G401.6 (cell line): ENCODE results near the gene NDUFA12.
A peak's percentile ranks its signal among the peaks of the same experiment; 100 is the strongest.
"Not testable (repeated sequence)": the region's sequence is repeated elsewhere in the genome, so short reads cannot be mapped to it uniquely, and the experiment has no call there.

Experiments used
- FAIRE-seq: peaks from 2 replicates; lab custom pipeline; 2012; peaks lifted over from hg19 to GRCh38; lab: Jason Lieb, UNC

NDUFA12 gene

DNA sequence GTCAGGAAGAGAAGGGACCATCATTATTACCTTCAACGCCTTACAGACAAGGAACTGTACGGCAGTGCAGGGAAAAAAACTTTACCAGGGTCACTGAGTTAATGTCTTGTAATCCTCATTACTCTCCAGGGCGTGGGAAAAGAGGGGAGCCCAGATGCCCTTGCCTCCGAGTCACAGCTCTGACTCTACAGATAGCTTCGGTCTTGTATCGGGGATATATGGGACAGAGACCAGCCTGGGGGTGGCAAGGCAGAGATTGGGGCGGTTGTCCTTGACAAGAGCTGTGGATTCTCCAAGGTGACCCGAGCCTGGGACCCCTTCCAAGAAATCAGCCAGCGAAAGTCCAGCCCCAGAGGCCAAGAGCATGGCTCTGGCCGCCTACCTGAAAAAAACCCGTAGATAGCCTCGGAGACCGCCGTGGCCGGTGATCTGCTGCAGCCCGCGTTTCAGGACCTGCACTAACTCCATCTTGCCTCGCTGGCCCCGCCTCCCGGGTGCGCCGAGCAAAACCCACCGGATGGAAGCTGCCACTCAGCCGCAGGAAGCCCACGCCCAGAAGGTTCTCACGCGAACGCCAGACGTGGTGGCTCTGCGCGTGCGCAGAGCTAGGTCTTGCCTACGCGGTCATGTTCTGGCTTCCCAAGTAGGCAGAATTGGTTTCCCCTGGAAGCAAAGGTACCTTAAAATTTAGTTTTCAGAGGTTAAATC, at the start of gene NDUFA12:
NDUFA12 (minus strand) TSS at position 485 of the 708 bp plus-strand sequence; CDS start at position 468, 17 bp downstream.
- peak; percentile 94 for FAIRE-seq

DNA sequence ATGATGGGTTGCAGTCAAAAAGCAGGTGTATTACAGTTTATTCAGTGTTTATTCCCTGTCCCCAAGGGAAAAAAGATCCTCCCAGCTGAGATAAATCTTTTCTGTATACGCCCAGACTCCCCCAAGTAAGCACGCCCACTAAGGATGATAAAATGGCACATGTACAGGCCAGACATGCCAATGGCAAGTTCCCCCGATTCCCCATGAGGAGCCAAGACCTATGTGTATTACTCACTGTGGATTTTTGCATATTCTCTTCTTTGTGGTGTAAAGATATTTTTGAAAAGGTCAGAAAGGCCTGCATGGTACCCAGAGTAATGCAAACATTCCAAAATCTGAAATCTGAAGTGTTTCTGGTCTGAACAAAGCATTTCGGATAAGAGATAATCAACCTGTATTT, 47.7 kb upstream of the NDUFA12 start:
- no peak for FAIRE-seq

DNA sequence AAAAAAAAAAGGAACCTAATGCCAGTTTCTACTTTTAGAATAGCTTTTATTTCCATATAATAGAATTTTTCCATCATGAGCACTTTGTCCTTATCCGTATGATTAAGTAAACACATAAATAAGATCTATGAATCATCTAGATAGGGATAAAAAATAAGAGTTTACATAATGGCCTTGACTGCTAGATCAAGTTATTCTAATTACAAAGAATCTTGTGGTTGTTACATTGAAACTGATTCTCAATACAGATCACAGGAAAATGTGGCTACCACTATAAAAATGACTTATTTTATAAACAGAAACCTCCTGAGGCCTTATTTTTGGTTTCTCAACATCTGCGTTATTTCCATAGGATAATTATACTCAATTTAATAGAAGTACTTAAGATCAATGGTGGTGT, 34.4 kb upstream of the NDUFA12 start:
- no peak for FAIRE-seq

DNA sequence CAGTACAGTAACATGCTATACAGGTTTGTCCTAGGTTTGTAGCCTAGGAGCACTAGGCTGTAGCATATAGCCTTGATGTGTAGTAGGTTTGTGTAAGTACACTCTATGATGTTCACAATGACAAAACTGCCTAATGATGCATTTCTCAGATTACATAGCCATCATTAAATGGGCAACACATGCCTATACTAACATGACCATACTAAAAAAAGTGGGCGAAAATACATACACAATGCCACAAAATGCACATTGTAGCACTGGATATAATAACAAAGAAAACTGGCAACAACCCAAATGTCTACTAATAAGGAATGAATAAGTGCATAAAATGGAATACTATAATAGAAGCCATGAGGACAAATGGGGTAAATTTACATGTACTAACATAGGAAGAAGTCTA, 31.3 kb upstream of the NDUFA12 start:
- FAIRE-seq, result no peak

DNA sequence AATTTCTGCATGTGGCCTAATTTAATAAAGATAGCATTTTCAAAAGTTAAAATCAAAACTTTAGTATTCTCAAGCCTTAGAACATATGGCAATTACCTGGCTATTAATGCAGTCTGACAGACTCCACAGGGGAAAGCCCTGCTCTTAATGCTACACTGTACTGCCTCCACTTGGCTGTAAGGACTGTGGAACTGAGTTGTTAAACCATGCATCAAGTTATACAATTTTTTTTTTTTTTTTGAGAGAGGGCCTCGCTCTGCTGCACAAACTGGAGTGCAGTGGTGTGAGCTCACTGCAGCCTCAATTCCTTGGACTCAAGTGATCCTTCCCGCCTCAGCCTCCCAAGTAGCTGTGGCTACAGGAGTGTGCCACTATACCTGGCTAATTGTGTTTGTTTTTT, 19.0 kb upstream of the NDUFA12 start:
- no peak for FAIRE-seq

DNA sequence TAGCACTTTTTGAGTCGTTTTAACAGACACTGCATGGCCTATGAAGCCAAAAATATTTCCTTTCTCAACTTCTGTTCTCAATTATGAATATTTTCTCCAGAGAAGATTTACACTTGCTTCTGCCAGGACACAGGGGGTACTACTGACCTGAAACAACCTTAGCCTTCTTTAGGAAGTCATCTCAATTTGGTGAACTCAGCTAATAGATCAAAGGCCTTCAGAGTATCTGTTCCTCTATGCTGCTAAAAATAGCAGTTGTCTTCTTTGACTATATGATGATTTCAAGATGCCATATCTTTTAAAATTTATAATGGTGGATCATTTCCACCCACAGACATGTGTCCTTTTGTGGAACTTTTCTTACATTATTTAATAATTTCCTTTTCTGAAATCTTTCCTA, 14.0 kb upstream of the NDUFA12 start:
- FAIRE-seq, result no peak

DNA sequence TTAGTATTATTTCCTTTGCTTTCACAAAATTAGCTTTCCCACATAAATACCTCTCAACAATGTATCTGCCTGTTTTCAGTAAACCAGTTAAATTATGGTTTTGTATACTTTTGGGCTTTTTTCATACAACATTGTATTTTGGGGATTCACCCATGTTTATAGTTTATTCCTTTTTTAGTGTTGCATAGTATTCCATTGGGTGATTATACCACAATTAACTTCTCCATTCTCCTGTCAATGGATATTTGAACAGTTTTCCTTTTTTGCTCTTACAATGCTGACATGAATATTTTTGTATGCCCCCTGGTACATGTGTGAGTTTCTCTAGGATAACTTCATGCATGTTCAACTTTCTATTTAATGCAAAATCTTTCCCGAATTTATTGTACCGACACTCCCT, 12.6 kb upstream of the NDUFA12 start:
- no peak for FAIRE-seq

DNA sequence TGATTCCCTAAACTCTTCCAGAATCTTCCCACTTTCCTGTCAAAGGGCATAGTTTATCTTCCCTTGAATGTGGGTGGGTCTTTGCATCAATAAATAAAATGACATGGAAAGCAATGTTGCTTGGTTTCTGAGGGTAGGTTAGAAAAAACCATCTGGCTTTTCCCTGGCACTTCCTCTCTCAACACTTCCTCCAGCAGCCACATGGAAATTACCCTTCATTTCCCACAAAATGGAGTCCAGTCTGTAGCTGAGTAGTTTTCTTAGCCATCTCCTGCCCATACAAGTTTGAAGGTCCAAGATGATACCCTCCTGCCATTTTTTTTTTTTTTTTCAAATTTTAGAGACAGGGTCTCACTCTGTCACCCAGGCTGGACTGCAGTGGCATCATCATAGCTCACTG, 11.1 kb upstream of the NDUFA12 start:
- FAIRE-seq, result no peak

DNA sequence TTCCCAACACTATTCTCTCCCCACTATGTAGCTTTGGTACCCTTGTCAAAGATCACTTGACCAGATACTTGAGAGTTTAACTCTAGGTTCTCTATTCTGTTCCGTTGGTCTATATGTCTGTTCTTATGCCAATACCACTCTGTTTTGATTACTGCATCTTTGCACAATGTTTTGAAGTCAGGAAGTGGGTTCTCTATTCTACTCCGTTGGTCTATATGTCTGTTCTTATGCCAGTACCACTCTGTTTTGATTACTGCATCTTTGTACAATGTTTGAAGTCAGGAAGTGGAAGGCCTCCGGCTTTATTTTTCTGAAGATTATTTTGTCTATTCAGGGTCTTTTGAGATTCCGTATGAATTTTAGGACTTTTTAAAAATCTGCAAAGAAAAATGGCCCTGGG, 2.7 kb upstream of the NDUFA12 start:
- no peak for FAIRE-seq

DNA sequence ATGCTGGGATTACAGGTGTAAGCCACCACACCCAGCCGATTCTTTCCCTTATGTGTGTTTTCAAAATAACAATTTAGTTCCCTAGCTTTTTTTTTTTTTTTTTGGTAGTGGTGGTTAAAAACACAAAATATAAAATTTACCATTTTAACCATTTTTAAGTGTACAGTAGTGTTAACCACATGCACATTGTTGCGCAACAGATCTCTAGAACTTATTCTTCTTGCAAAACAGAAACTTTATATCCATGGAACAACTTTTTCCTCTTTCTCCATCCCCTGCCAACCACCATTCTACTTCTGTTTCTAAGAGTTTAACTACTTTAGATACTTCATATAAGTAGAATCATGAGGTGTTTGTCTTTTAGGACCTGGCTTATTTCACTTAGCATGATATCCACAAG, 1.1 kb upstream of the NDUFA12 start:
- no peak for FAIRE-seq

DNA sequence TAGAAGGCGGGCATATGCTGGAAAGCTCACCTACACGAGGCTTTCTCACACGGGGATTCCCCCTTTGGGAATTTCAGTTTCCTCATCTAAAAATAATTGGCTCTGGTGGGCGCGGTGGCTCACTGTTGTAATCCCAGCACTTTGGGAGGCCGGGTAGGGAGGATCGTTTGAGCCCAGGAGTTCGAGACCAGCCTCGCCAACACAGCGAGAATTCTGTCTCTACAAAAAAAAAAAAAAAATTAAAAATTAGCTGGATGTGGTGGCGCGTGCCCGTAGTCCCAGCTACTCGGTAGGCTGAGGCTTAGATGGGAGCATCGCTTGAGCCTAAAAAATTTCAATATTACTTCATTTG, 400 bp upstream of the NDUFA12 start:
- no peak for FAIRE-seq

DNA sequence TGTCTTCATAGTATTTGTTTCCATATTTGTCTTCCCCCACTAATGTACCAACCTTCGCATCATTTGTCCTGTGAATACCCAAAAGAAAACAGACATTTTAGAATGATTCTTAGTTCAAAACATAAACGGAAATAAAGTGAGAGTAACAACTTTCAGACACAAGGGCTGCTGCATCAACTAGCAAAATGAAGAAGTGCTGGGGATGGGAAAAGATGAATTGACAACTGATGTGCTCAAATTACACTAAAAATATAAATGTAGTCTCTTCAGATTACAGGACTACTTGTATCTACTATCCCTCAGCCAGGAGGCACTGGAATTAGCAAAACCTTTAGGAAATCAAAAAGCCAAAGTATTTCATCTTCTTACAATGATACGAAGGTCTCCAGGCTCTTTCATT, 743 bp downstream of the NDUFA12 start:
- FAIRE-seq, result no peak

DNA sequence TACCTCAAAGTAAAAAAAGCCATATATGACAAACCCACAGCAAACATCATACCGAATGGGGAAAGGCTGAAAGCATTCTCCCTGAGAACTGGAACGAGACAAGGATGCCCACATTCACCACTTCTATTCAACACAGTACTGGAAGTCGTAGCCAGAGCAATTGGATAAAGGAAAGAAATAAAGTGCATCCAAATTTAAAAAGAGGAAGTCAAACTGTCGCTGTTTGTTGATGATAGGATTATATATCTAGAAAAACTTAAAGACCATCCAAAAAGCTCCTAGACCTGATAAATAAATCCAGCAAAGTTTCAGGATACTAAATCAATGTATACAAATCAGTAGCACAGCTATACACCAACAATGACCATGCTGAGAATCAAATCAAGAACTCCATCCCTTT, 5.2 kb downstream of the NDUFA12 start:
- no peak for FAIRE-seq

DNA sequence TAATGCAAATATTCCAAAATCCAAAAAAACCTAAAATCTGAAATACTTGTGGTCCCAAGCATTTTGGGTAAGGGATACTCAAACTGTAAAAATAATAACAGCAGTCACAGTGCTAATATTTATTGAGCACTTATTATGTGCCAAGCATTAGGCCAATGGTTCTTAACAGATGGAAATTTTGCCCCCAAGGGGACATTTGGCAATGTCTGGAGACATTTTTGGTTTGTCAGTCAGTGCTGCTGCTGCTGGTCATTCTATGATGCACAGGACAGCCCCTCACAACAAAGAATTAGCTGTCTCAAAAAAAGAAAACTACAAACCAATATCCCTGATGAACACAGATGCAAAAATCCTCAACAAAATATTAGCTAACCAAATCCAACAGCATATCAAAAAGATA, 5.8 kb downstream of the NDUFA12 start:
- no peak for FAIRE-seq

DNA sequence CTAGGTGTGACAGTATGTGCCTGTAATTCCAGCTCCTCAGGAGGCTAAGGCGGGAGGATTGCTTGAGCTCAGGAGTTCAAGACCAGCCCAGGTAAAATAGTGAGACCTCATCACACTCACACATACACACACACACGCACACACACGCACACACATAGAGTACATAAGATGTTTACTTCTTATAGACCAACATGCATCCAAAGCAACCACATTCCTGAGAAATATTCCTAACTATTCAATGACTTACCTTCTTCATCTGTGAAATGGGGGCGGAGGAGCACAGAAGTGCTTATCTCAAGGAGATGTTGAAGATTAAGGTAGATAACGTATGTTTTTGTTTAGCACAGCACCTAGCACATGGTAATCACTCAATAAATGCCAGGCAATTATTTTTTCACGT, 6.4 kb downstream of the NDUFA12 start:
- FAIRE-seq, result no peak

DNA sequence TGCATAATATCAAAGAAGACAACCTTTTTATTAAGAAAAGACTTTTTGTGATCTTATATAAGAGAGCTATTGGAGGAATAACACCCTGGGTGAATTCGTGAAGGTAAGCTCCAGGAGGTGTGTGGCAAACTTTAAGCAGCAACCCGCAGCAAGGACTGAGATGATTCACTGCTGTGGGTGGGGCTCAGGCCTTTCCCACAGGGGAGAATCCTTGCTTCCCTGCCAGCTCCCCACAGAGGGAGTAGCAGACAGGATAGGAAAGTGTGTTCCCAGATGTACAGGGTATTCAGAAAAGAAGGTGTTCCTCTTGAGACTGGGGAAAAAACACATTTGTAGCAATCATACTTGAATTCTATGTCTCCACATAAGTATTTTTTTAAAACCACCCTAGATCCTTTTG, 9.2 kb downstream of the NDUFA12 start:
- FAIRE-seq, result no peak

DNA sequence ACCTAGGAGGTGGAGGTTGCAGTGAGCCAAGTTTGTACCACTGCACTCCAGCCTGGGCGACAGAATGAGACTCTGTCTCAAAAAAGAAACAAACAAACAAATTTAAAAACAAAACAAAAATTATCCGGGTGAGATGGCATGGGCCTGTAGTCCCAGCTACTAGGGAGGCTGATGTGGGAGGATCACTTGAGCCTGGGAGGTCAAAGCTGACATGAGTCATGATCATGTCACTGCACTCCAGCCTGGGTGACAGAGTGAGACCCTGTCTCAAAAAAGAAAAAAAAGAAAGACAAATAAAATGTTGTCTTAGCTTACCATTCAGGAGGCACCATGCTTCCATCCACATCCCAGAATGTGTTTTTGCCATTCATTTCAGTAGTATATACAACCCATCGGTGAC, 9.6 kb downstream of the NDUFA12 start:
- FAIRE-seq, result not testable (repeated sequence)

DNA sequence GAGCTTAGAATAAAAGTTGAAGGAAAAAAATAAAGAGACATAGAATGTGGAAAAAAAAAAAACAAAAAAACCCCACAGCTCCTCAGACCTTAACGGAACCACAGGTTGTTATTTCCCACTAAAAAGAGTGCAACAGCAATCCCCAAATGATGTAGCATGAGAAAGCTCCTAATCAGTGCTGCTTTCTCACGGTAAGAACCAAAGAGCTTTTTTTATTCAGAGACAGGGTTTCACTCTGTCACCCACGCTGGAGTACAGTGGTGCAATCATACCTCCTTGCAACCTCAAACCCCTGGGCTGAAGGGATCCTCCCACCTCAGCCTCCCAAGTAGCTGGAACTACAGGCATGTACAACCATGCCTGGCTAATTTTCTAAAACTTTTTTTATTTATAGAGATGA, 13.3 kb downstream of the NDUFA12 start:
- FAIRE-seq, result no peak

DNA sequence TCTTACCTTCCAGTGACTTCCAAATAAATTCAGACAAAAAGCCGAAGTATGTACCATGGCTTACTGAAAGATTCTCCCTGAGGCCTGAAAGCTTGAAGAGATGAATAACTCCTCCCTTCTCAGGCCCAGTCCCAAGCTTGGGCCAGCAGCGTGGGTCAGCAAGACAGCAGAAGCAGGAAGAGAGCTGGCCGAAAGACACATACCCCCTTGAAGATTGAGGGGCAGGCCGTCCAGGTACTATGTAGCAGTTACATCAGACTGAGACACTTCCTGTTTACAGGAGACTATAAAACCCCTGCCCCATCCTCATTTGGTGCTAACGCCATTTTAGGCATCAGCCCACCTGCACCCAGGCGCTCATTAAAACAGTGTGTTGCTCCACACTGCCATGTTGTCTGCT, 15.0 kb downstream of the NDUFA12 start:
- no peak for FAIRE-seq

DNA sequence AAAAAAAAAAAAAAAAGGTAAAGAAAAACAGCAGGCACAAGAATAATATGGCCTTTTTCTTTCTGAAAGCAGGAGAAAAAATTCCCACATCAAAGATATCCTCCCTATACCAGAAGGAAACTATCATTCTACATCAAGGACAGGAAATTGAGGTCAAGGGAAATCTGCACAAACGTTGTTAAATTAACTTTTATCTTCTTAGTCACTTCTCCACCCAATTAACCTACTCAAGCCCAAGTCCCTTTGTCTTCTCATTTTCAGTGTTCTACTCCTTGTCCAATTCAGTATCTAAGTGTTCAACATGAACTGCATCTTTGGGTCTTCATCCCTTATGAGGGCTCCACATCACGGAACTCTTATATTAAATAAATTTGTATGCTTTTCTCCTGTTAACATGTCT, 15.7 kb downstream of the NDUFA12 start:
- FAIRE-seq, result no peak

DNA sequence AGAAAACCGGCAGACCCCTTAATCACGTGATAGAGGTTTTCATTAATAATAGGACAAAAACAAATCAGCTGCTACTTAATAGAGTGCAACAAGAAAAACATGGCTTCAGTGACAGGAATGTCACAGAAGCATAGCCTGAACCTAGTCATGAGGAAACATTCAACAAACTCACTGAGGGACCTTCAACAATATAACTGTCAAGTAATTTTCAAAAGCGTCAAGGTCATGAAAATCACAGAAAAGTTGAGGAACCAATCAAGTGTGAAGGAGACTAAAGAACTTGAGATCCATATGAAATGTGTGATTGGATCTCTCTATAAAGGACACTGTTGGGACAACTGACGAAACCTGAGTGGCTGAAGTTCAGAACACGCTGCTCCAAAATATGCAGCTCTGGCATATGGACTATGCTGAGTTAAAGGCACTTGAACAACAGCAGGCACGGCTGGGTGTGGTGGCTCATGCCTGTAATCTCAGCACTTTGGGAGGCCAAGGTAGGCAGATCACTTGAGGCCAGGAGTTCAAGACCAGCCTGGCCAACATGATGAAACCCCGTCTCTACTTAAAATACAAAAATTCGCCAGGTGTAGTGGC, 16.3 kb downstream of the NDUFA12 start:
- FAIRE-seq, result no peak

DNA sequence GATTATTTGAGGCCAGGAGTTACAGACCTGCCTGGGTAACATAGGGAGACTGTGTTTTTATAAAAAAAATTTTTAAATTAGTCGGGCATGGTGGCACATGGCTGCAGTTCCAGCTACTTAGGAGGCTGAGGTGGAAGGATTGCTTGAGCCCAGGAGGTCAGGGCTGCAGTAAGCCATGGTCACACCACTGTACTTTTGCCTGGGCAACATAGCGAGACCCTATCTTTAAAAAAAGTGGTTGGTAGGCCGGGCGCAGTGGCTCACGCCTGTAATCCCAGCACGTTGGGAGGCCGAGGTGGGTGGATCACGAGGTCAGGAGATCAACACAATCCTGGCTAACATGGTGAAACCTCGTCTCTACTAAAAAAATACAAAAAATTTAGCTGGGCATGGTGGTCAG, 18.4 kb downstream of the NDUFA12 start:
- not testable (repeated sequence) for FAIRE-seq

DNA sequence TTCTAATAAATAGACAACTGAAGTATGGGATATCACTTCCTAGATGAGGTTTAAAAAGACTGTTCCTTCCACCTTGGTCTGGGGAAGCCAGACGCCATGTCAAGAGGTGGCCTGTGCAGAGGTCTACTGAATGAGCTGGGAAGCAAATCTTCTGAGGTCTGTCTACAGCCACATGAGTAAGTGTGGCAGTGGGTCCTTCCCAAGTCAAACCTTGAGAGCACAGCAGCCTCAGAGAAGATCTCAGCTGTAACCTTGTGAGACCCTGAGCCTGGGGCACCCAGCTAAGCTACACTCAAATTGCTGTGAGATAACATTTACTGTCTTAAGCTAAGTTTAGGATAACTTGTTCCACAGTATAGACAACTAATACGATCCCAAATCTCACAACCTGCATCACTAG, 20.2 kb downstream of the NDUFA12 start:
- no peak for FAIRE-seq

DNA sequence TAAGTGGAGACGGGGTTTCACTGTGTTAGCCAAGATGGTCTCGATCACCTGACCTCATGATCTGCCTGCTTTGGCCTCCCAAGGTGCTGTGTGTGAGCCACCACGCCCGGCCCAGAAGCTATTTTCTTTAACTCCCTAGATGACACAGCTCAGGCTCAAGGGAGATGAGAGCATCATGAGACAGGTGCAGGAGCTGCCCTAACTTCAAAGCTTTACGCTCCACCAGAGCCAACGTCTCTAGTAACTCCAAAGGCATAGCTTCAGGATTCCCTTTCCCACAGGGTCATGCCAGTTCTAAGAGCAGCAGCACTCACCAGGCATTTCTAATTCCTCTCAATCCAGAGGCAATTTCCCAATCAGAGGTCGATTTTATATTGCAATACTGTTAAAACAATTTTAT, 21.0 kb downstream of the NDUFA12 start:
- no peak for FAIRE-seq

DNA sequence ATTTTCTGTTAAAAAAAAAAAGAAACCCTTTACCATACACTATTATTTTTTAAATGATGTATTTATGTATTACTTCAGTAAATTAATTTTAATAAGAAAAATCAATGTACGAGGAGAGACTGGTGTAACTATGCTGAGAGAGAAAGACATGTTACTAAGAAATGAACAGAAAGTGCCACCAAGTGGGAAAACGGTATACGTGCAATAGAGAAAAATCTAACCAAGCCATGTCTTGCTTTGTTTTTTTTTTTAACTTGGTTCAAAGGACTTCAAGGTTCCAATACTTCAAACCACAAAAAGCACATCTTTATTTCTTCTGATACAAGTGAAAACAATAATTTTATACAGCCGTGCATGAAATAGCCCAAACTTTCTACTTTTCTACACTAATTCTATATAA, 22.9 kb downstream of the NDUFA12 start:
- FAIRE-seq, result peak; percentile 87
